ENCODE results near the gene SYNGR4. TPM values are rescaled to one million over a fixed set of nuclear protein-coding genes. Genes with fewer than 3 reads are reported as not detected.

SYNGR4 gene, protein sequence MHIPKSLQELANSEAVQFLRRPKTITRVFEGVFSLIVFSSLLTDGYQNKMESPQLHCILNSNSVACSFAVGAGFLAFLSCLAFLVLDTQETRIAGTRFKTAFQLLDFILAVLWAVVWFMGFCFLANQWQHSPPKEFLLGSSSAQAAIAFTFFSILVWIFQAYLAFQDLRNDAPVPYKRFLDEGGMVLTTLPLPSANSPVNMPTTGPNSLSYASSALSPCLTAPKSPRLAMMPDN
- not detected in 2 replicates for total RNA-seq

GRCh38 chr19:48363810-48364597, at the start of gene SYNGR4, which contains the start of gene TMEM143:
TSS of gene SYNGR4 (plus strand) at chr19:48364367. CDS start at chr19:48365843, 1,476 bp downstream.
TSS of gene TMEM143 (minus strand) at chr19:48363940. CDS start at chr19:48363920, 20 bp downstream.

DNA sequence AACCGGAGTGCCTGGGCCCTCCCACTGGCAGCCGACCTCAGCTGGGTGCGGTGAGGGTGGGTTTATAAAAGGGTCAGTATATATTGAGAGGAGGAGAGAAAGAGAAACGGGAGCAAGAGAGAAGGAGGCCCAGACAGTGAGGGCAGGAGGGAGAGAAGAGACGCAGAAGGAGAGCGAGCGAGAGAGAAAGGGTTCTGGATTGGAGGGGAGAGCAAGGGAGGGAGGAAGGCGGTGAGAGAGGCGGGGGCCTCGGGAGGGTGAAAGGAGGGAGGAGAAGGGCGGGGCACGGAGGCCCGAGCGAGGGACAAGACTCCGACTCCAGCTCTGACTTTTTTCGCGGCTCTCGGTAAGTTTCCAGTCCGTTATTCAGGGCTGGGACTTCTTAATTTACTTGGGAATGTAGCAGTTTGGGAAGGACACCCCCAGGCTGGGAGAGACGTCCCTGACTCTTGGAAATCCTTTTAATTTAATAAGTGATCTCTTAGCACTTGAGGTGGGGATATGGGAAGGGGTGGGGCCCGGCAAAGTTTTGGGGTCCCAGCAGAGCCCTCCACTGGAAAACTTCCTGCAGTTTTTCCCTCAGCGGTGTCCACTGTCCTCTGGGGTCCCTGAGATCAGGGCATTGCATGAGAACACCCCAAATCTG, 38.8 kb upstream of the SYNGR4 start, which contains the start of gene EMP3:
EMP3 (plus strand) TSS at position 288 of the 646 bp plus-strand sequence. CDS start 1,293 bp downstream, outside the sequence.

GRCh38 chr19:48391100-48392005, 27.2 kb downstream of the SYNGR4 start, which contains the start of gene KDELR1:
TSS of gene KDELR1 (minus strand) at chr19:48391551. CDS start at chr19:48391358, 193 bp downstream.

GRCh38 chr19:48393559-48394330, 29.6 kb downstream of the SYNGR4 start, which contains the start of gene GRIN2D:
TSS of gene GRIN2D (plus strand) at chr19:48393668. CDS start at chr19:48398393, 4,725 bp downstream.

Other genes starting within 250 kb of the SYNGR4 start
- 8.3 and 47.2 TPM in 2 replicates for gene LIG1, start 194.0 kb upstream of the SYNGR4 start, total RNA-seq
- gene ZSWIM9, start 193.7 kb upstream of the SYNGR4 start, total RNA-seq: 2.0 and 3.0 TPM in 2 replicates
- 13.1 and 32.8 TPM in 2 replicates for gene CARD8, start 108.5 kb upstream of the SYNGR4 start, total RNA-seq
- 0.29 and 0.66 TPM in 2 replicates for gene ZNF114, start 94.3 kb upstream of the SYNGR4 start, total RNA-seq
- gene EMP3, start 38.8 kb upstream of the SYNGR4 start, total RNA-seq: 139 and 150 TPM in 2 replicates
- gene TMEM143, start 427 bp upstream of the SYNGR4 start, total RNA-seq: 3.3 and 5.0 TPM in 2 replicates
- 128 and 129 TPM in 2 replicates for gene KDELR1, start 27.2 kb downstream of the SYNGR4 start, total RNA-seq
- gene GRIN2D, start 29.3 kb downstream of the SYNGR4 start, total RNA-seq: 5.0 and 7.2 TPM in 2 replicates
- gene GRWD1, start 81.6 kb downstream of the SYNGR4 start, total RNA-seq: 32.2 and 62.4 TPM in 2 replicates
- gene KCNJ14, start 91.2 kb downstream of the SYNGR4 start, total RNA-seq: 0.29 and 0.66 TPM in 2 replicates
- gene CYTH2, start 105.0 kb downstream of the SYNGR4 start, total RNA-seq: 54.5 and 70.9 TPM in 2 replicates
- gene LMTK3, start 147.5 kb downstream of the SYNGR4 start, total RNA-seq: 0.14 TPM in 1 of 2 replicates, not detected in the other
- gene SULT2B1, start 187.8 kb downstream of the SYNGR4 start, total RNA-seq: 0.22 TPM in 1 of 2 replicates, not detected in the other
- gene SPACA4, start 242.4 kb downstream of the SYNGR4 start, total RNA-seq: not detected in 2 replicates

Measured in placental pericyte (primary cell).